T-helper 9 cell (primary cell): ENCODE data around the gene FASTK.

ENCODE experiments used
- DNase-seq: peaks from one replicate; pipeline ENCODE4 v3.0.0-alpha.2; 2020

FASTK gene

DNA sequence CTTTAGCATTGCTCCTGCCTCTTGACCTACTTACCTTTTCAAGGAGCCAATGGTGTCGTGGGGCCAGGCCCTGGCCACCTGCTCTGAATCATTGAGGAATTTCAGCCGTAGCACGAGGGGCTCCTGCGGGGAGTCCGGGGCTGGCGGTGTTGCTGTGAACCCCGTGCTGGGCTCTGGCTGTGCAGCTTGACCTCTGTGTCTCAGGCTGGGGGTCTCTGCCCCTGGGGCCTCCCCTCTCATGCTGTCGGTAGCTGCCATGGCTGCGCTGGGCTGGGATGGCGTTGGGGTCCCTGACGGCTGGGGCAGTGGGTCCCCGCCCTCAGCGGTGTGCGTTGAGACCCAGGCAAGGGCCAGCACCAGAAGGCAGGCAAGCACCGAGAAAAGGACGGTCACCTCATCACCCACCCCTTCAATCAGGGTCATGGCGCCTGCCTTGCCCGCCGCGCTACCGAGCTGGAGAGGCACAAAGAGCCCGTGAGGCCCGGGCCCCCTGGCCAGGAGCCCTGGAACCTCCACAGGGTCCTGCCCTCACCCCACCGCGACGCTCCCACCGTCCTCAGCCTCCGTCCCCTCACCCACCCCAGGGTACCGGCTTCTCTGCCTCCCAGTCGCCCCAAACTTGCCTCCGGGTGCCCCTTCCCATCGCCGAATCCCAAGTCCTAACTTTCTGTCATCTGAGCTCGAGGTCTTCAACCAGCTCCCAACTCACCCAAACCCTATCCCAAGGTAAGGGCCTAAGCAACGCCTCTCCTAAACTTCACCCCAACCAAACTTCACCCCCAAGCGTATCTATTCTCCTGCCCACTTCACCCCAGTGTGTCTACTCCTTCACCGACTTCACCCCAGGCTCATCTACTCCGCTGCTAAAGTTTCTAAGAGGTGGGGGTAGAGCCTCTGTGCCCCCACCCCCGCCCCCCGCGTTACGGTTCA, 1.8 kb upstream of the FASTK start:
- no peak for DNase-seq

DNA sequence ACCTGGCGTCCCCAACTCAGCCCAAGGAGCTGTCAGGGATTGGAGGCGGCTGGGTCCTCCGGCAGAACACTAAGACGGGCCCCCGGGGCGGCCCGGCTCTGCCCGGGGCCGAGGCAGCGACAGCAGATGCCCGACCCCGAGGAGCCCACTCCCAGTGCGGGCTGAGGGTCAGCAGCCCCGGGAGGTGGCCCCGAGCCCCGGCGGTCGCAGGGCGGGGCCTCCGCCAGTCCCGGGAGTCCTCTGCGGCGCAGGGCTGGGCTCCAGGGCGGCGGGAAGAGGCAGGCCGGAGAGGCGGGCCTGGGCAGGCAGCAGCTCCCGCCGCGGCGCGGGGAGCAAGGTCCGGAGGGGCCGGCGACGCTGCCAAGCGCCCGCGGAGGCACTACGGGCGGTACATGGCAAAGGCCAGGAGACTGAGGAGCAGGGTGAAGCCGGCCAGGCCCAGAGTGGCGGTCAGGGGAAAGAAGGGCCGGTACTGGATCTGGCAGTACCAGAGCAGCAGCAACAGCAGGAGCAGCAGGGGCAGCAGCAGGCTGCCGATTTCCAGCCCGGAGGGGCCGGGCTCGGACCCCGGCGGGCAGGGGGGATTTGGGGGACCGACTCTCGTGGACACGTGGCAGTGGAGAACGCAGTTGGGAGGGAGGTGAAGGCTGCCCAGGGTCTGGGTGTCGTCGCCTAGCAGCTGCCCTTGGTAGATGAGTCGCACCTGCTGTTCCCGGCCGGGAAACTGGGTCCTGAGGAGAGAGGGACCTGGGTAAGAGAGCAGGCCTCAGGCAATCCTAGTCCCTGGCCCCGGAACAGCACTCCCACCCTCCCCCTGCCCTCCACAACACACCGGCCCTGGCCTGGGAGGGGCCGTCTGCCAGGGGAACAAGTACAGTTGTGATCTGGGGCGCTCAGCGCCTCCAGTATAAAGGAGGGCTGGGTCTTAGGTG, 827 bp upstream of the FASTK start:
- no peak for DNase-seq

DNA sequence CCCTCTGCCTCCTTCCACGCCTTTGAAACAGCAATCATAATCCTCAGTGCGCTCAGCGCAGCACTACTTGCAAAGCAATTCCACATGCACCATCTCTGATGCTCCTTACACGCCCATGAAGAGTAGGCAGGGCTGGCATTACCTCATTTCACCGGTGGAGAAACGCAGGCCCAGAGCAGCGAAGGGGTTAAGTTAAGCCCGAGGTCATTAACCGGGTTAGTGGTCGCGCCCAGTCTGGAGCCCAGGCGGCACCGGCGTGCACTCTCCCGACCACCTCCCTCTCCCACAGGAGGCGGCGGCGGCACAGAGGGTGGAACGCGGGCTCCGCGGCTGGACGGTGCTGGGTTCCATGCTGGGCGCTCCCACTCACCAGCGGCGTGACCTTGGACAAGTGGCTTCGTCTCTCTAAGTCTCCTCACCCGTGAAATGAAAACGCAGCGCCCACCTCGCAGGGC, 515 bp downstream of the FASTK start:
- no peak for DNase-seq

DNA sequence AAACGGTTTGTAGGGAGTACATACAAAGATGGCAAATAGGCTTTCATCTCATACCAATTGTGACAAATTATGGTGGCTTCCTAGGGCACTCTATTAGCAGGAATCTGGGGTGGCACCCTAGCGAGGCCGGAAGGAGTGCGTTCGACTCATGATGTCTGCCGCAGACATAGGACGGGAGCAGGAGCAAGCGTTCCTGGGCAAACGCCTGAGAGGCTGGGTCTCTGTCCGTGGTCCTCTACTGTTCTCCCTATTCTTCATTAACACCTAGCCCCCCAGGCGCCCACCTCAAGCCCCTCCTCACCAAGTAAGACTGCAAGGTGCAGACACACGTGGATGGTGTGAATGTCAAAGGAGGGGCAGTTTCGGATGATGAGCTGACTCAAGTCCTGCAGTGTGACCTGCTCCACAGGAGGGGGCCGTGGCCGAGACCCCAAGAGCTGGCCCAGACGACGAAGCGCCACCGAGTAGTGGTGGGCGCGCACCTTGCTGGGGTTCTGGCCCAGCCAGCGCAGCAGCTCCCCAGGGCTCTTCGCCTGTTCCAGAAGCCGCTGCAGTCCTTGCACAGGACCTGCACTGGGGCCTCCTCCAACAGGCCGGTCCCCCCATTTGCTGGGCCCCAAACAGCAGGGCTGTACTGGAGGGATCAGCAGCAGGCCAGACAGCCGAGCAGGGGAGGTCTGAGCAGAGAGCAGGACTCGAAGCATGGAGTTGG, 1.3 kb downstream of the FASTK start:
- DNase-seq: no peak

DNA sequence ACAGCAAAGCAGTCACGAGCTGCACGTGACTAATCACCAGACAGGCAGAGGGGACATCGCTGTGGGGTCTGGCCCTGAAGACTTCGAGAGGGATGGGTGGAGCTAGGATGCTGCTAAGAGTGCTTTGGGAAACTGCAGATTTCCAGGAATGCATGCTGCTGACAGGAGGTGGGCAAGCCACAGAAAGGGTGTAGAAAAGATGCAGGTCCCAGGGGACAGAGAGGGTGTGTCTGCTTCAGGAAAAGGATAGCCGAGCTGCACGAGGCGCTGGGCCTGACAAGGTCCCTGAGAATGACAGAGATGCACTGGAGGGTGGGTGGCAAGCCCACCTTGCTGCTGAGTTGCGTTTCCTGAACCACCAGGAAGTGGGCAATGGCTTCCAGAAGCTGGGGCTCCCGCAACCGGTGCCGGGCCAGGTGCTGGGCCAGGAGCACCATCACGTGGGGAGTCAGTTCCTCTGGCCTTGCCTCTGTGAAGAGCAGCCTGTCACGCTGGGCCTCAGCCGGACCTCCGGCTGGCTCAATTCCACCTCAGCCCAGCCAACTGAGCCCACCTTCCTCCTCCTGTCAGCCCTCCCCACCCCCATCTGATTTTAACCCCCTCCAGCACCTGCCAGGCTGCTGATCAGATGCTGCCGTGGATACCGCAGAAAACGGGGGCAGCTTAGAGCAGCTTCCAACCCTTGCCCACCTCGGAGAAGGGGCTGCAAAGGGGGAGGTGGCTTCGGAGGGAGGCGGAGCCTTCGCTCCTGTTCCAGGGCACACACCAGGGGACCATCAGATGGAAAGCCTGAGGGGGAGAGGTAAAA, 2.2 kb downstream of the FASTK start:
- DNase-seq: no peak

DNA sequence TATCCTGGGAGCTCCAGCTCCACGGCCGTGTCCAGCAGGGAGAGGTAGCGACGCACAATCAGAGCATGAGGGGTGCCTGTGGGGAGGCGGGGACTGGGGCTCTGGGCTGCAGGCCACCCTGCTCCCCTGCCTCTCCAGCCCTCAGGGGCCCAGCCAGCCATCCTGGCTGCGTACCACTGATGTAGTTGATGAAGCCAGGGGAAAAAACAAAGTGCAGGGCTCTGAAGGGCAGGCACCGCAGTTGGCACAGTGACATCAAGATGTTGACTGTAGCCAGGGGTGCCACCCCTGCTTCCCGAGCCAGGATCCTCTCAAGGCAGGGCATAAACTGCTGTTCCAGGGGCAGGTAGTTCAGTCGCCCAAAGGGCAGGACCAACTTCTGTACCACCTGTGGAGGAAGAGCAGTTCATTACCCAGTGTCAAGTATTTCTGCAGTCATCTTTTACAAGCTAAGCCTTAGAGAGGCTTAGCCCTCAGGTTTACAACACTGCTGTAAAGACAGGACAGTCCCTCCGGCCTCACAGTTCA, 2.8 kb downstream of the FASTK start:
- DNase-seq: no peak

DNA sequence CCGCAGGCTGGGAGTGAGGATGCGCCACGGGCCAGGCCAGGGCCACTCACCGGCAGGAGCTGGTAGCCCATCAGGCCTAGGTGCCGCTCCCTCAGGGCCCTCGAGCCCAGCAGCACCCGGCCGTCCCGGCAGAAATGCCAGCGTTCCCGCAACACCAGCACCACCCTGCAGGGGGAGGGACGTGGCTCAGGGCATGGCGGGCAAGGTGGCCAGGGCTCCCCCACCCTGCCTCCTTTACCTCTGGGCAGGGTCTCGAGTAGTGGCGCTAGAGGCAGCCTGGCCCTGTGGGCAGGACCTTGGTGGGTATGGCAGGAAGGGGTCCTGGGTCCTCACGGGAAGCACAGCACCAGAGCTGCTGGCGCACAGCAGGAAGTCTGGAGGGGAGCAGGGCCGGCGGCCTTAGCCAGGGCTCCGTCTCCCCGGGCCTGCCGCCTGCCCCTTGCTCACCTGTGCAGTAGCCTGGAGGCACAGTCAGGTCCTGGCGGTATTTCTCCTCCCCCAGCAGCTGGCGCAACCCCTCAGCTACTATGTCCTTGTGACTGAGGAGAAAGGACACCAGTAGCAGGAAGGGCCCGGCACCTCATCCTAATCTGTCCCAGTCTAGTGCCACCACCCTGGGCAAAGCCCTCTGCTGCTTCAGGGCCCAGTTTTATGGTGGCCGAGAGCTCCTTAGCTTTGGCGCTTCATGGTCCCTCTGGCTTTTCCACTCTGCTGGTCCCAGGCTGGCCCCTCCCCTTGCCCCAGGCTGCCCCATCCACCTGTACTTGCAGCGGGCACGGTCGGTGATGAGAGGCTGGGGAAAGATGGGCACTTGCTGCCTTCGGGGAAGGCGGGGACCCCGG, 3.5 kb downstream of the FASTK start:
- DNase-seq: no peak

DNA sequence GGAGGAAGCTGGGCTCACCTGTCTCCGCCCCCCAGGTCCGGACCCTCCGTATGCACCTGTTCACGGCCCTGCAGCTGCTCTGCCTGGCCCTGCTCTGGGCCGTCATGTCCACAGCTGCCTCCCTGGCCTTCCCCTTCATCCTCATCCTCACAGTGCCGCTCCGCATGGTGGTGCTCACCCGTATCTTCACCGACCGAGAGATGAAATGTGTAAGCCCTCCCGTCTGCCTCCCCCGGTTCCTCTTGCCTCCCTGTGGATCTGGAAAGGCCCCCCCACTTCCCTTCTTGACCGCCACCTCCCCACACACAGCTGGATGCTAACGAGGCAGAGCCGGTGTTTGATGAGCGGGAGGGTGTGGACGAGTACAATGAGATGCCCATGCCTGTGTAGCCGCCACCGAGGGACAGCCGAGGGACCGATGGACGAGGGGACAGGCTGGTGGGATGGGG, 4.6 kb downstream of the FASTK start:
- no peak for DNase-seq

DNA sequence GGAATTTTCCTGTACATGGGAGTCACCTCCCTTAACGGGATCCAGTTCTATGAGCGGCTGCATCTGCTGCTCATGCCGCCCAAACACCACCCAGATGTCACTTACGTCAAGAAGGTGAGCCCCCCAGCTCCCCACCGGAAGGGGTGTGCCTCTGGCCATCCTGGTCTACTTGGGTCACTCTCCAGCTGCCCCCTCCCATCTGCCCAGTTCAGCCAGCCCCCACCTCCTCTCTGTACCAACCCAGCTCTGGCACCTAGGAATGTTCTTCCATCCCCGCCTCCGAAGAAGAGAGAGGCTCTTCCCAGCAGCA, 5.0 kb downstream of the FASTK start:
- no peak for DNase-seq

DNA sequence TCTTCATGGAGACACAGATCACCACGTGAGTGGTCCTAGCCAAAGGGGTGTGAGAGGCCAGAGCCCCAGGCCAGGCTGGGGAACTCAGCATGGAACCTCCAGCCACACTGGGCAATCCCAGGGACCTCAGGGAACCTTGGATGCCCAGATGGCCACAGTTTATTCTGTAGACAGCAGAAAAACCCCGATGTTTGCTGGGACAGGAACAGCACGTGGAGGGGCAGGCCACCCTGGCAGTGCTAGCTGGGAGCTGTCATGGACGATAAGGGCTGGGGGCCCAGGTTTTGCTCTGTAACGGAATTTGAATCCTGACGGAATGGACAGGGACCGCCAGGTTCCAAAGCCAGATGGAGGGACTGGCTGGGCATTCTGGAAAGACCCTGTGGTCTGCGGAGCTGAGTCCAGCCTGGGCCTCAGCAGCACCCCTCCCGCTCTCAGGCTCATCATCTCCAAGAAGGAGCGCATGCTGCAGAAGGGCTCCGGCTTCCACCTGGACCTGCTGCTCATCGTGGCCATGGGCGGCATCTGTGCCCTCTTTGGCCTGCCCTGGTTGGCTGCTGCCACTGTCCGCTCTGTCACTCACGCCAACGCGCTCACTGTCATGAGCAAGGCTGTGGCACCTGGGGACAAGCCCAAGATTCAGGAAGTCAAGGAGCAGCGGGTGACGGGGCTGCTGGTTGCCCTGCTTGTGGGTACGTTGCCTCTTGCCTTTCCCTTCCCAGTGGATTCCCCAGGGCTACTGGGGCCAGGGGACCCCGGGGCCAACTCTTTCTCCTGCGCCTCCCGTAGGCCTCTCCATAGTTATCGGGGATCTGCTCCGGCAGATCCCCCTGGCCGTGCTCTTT, 5.6 kb downstream of the FASTK start:
- no peak for DNase-seq

DNA sequence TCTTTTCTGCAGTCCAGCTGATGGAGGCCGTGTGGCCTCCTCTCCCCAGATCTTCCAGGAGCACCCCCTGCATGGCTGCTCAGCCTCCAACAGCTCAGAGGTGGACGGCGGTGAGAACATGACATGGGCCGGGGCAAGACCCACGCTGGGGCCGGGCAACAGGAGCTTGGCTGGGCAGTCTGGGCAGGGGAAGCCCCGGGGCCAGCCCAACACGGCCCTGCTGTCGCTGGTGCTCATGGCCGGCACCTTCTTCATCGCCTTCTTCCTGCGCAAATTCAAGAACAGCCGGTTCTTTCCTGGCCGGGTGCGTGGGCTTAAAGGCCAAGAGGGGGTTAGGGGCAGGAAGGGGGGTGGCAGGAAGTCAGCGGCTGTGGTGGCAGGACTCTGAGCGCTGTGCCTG, 6.6 kb downstream of the FASTK start:
- no peak for DNase-seq

DNA sequence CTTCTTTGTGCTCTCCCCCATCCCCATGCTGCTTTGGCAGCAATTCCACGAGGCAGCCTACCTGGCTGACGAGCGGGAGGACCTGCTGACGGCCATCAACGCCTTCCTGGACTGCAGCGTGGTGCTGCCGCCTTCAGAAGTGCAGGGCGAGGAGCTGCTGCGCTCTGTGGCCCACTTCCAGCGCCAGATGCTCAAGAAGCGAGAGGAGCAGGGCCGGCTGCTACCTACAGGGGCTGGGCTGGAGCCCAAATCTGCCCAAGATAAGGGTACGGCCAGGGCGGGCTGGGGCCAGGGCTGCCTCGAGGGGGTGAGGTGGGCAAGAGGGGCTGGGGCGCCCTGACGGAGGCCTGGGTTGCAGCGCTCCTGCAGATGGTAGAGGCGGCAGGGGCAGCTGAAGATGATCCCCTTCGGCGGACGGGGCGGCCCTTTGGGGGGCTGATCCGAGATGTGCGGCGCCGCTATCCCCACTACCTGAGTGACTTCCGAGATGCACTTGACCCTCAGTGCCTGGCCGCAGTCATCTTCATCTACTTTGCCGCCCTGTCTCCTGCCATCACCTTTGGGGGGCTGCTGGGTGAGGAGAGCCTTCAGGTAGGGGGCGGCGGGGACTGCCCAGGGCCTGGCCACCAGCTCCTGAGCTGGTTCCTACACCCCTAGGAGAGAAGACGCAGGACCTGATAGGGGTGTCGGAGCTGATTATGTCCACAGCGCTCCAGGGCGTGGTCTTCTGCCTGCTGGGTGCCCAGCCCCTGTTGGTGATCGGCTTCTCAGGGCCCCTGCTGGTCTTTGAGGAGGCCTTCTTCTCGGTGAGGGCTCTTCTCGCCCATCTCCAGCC, 9.4 kb downstream of the FASTK start:
- no peak for DNase-seq

DNA sequence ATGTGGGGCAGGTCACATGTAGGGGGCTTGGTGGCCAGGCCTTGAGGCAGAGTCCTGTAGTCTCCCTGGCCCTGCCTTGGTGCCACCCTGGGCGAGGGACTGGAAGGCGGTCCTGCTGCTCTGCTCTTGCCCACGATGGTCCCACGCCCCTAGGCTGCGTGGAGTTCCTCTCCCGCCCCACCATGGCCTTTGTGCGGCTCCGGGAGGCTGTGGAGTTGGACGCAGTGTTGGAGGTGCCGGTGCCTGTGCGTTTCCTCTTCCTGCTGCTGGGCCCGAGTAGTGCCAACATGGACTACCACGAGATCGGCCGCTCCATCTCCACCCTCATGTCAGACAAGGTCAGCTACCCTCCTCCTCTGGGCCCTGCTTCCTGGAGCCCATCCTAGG, 10.0 kb downstream of the FASTK start:
- DNase-seq: no peak

DNA sequence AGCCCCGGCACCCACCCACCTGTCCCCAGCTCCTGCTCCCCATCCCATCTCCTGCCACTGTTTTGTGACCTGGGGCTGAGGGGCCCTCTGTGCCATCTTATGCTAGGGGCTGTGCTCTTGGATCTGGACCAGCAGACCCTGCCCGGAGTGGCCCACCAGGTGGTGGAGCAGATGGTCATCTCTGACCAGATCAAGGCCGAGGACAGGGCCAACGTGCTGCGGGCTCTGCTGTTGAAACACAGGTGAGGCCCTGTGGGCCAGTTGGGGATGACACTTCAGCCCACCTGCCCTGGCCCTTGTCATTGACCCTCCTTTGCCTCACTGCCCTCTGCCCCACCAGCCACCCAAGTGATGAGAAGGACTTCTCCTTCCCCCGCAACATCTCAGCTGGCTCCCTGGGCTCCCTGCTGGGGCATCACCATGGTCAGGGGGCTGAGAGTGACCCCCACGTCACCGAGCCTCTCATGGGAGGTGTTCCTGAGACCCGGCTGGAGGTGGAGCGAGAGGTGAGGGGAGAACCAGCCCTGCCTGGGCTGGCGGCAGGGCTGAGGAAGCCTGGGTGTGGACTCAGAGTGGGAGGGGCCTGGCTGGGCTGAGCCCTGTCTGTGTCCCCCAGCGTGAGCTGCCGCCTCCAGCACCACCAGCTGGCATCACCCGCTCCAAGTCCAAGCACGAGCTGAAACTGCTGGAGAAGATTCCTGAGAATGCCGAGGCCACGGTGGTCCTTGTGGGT, 10.6 kb downstream of the FASTK start:
- no peak for DNase-seq

DNA sequence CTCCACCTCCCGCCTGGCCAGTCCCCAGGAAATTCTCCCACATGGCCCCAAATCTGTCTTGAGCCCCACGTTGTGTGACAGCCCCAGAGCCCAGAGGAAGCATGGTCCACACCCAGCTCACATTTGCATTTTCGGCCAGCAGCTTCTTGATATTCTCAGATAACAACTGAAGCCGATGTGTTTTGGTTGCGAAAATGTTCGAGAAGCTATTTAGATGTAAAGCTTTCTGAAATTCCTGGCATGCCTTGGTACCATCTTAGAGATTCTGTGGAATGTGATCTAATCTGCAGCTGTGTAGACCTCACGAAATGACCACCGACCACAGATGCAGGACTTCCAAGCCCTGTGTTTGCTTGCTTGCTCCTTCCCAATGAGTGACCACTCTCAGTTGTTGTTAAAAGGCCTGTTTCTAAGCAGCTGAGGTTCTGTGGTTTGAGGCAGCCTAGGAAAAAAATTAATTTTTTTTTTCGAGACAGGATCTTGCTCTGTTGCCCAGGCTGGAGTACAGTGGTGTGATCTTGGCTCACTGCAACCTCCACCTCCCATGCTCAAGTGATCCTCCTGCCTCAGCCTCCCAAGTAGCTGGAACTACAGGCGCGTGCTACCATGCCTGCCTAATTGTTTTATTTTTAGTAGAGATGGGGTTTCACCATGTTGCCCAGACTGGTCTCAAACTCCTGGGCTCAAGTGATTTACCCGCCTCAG, 12.4 kb downstream of the FASTK start:
- DNase-seq: no peak

DNA sequence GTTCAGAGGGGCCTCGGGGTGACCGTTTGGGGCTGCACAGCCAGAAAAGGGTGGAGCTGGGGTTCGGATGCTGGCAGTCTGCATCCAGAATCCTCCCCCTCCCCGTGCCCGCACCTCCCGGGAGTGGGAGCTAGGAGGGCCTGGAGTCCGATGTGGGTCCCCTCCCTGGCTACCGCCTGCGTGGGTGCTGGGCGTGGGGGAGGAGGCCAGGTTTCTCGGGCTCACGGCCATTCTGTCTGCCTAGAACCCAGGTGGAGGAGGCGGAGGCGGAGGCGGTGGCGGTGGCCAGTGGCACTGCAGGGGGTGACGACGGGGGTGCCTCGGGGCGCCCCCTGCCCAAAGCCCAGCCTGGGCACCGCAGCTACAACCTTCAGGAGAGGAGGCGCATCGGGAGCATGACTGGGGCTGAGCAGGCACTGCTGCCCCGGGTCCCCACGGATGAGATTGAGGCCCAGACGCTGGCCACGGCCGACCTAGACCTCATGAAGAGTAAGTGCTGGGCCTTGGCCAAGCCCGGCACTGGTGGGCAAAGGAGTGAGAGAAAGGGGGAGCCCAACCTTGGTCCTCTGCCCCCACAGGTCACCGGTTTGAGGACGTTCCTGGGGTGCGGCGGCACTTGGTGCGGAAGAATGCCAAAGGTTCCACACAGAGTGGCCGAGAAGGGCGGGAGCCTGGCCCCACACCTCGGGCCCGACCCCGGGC, 14.2 kb downstream of the FASTK start:
- no peak for DNase-seq

DNA sequence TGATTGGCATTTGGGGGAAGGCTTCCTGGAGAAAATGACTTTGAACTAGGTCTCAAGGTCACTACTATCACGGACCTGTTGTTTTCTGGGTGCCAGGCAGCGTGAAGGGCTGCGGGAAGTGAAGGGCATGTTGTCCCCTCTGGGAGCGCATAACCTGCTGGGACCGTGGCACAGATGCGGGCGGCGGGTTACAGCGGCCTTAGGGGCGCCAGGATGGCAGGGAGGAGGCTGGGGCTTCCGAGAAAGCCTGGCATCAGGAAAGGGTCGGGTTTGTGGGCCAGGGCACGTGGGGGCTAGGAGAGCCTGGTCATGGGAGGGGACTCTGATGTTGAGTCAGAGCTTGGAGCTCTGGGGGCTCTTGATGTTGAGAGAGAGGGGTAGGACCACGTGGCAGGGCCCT, 15.1 kb downstream of the FASTK start:
- DNase-seq: no peak
